22Rv1 (cell line): Measurements from ENCODE around the gene EZH2.

ENCODE experiments used
- ZFX ChIP-seq: fragments of 450-650 bp; IDR thresholded peaks from 2 replicates; pipeline ENCODE4 v1.6.1; 2017; ENCODE audit warnings: antibody characterized with exemption, borderline replicate concordance
- TF ChIP-seq, protein P1 (sequence below): fragments of 450-650 bp; IDR thresholded peaks from 2 replicates; pipeline ENCODE4 v1.5.1; 2017; ENCODE audit warnings: mild to moderate bottlenecking

DNA sequence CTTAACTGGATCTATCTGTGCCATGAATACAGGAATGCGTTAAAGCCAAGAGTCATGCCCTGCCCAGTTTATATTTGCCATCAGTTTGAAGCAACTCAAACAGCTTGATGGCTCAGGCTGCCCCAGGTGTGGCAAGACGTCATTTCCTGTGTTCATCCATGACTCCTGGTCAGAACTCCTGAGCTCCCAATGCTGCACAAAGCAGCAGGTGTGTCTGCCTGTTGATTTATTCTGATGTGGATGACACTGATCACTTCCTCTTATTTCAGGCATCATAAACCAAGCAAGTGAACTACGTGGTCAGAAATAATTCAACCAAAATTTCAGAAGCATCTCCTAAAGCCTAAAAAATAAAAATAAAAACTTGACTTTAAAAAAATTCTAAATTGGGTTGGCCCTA, 68.5 kb downstream of the EZH2 start:
- TF ChIP-seq, protein P1, sequence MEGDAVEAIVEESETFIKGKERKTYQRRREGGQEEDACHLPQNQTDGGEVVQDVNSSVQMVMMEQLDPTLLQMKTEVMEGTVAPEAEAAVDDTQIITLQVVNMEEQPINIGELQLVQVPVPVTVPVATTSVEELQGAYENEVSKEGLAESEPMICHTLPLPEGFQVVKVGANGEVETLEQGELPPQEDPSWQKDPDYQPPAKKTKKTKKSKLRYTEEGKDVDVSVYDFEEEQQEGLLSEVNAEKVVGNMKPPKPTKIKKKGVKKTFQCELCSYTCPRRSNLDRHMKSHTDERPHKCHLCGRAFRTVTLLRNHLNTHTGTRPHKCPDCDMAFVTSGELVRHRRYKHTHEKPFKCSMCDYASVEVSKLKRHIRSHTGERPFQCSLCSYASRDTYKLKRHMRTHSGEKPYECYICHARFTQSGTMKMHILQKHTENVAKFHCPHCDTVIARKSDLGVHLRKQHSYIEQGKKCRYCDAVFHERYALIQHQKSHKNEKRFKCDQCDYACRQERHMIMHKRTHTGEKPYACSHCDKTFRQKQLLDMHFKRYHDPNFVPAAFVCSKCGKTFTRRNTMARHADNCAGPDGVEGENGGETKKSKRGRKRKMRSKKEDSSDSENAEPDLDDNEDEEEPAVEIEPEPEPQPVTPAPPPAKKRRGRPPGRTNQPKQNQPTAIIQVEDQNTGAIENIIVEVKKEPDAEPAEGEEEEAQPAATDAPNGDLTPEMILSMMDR, result no peak
- TF ChIP-seq ZFX, result no peak
